ENCODE measurements around the gene VPS52. TPM values are rescaled to one million over a fixed set of nuclear protein-coding genes. Genes with fewer than 3 reads are reported as not detected.

Gene VPS52
- total and polyA plus RNA-seq, 9 of the 15 experiments (the other 6 are each of a cell fraction or from before 2014, with no cell fraction given): 24.4 to 103 (median 40.2) TPM

GRCh38 chr6:33276864-33277662, 5.4 kb upstream of the VPS52 start, which contains the start of gene B3GALT4 (continued):
- TF ChIP-seq MXI1 (IDR thresholded peaks at IDR 0.05; ENCODE audit: low read depth, low read length): peak; percentile 35; the same call in 1 of the 2 replicates
- TF ChIP-seq HLTF (IDR thresholded peaks at IDR 0.05): no peak
- peak; percentile 64; the same call in 1 of the 2 replicates for TF ChIP-seq ZNF407 (IDR thresholded peaks at IDR 0.05; ENCODE audit: low read depth)
- TF ChIP-seq C11orf30 (IDR thresholded peaks at IDR 0.05; ENCODE audit: low read depth): no peak
- no peak for TF ChIP-seq NFATC3 (IDR thresholded peaks at IDR 0.05)
- no peak; the same call in 1 of the 2 replicates for TF ChIP-seq GMEB1 (CRISPR knock-in tag; IDR thresholded peaks at IDR 0.05)
- TF ChIP-seq POLR2AphosphoS5 (IDR thresholded peaks at IDR 0.05; ENCODE audit: control insufficient read depth, insufficient read depth, low read depth, low read length): peak; percentile 94
- TF ChIP-seq IRF1 (CRISPR knock-in tag; IDR thresholded peaks at IDR 0.05; ENCODE audit: borderline replicate concordance): no peak
- no peak for TF ChIP-seq TCF7L2 (IDR thresholded peaks at IDR 0.05; ENCODE audit: low read depth, low read length)
- no peak for TF ChIP-seq PTTG1 (tag; IDR thresholded peaks at IDR 0.05; ENCODE audit: low read depth)
- 0 out of 2 replicates have a peak, but pooled peaks have one; percentile 2 for TF ChIP-seq SPI1 (IDR thresholded peaks at IDR 0.05; ENCODE audit: borderline replicate concordance, low read depth, low read length)
- TF ChIP-seq SMARCA4 (IDR thresholded peaks at IDR 0.05): no peak
- TF ChIP-seq RBM25 (IDR thresholded peaks at IDR 0.05; ENCODE audit: low read depth, low read length, severe bottlenecking): no peak
- peak; percentile 73; the same call in 1 of the 2 replicates for TF ChIP-seq NR2C2 (CRISPR knock-in tag; IDR thresholded peaks at IDR 0.05)
- TF ChIP-seq NR2C2 (tag; IDR thresholded peaks at IDR 0.05): peak; percentile 83
- no peak for TF ChIP-seq NCOA2 (IDR thresholded peaks at IDR 0.05; ENCODE audit: partially characterized antibody in 2 of 2)
